ENCODE results near the gene AHNAK.

DNA sequence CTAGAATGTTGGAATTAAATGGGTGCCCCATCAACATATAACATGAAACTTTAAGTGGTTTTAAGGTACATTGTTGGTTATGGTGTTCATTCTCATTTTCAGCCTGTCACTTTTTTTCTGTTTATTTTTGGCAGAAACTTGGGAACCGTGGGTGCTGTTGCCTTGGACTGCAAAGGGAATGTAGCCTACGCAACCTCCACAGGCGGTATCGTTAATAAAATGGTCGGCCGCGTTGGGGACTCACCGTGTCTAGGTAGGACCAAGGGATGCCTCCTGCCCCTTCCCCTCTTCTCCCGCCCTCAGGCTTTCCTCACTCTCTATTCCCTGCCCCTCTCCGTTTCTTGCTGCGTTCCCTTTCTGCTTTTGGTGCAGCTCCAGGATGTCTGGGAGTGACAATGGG is 157.6 kb downstream of the AHNAK start:
- TF ChIP-seq, protein P1, sequence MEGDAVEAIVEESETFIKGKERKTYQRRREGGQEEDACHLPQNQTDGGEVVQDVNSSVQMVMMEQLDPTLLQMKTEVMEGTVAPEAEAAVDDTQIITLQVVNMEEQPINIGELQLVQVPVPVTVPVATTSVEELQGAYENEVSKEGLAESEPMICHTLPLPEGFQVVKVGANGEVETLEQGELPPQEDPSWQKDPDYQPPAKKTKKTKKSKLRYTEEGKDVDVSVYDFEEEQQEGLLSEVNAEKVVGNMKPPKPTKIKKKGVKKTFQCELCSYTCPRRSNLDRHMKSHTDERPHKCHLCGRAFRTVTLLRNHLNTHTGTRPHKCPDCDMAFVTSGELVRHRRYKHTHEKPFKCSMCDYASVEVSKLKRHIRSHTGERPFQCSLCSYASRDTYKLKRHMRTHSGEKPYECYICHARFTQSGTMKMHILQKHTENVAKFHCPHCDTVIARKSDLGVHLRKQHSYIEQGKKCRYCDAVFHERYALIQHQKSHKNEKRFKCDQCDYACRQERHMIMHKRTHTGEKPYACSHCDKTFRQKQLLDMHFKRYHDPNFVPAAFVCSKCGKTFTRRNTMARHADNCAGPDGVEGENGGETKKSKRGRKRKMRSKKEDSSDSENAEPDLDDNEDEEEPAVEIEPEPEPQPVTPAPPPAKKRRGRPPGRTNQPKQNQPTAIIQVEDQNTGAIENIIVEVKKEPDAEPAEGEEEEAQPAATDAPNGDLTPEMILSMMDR (conservative IDR thresholded peaks at IDR 0.05; ENCODE audit: low read depth, low read length) = no peak
- TF ChIP-seq EZH2 (IDR thresholded peaks at IDR 0.05; ENCODE audit: borderline replicate concordance, low read depth, low read length, poor library complexity, severe bottlenecking) = no peak

All from A673 (cell line).